ENCODE measurements around the gene AHRR.
"Not testable (repeated sequence)": the region's sequence is repeated elsewhere in the genome, so short reads cannot be mapped to it uniquely, and the experiment has no call there.

AHRR gene

GRCh38 chr5:321230-321725, at the start of gene AHRR:
AHRR (plus strand) TSS chr5:321714; CDS start chr5:343903, 22,189 bp downstream.
- DNase-seq (ENCODE audit: extremely low spot score) = peak; percentile 86
- ChIA-PET CTCF (interaction anchor here (0.5 to 1.8 kb wide), 4 partner anchors 8 to 293 kb away, joined by 3 to 4 read pairs (median 4); no protein-coding TSS in a partner anchor), POLR2A (interaction anchor here (0.6 to 1.4 kb wide), 10 partner anchors 9 to 119 kb away, joined by 3 to 16 read pairs (median 3); no protein-coding TSS in a partner anchor)
- TF ChIP-seq ZNF384 (IDR thresholded peaks at IDR 0.05) (no peak), LEF1 (IDR thresholded peaks at IDR 0.05; ENCODE audit: borderline replicate concordance) (no peak), FOXA1 (IDR thresholded peaks at IDR 0.05) (no peak), TARDBP (IDR thresholded peaks at IDR 0.05) (no peak), L3MBTL2 (conservative IDR thresholded peaks at IDR 0.05) (no peak), ELF4 (IDR thresholded peaks at IDR 0.05) (no peak), ARNT (IDR thresholded peaks at IDR 0.05) (no peak), FOXK2 (IDR thresholded peaks at IDR 0.05) (no peak), PKNOX1 (IDR thresholded peaks at IDR 0.05) (no peak), BHLHE40 (IDR thresholded peaks at IDR 0.05; ENCODE audit: borderline replicate concordance) (no peak), SP1 (IDR thresholded peaks at IDR 0.05) (no peak)

GRCh38 chr5:271828-272167, 49.7 kb upstream of the AHRR start:
- not testable (repeated sequence) for DNase-seq (ENCODE audit: extremely low spot score)

GRCh38 chr5:273091-273490, 48.4 kb upstream of the AHRR start:
- CTCF ChIA-PET; DNase-seq (ENCODE audit: extremely low spot score): not testable (repeated sequence)
- POLR2A ChIA-PET = interaction anchor here (0.7 kb wide), 1 partner anchor 54 kb away, joined by 3 read pairs; no protein-coding TSS in a partner anchor

More at GRCh38 chr5:271828-272167, 49.7 kb upstream of the AHRR start:
- ChIA-PET POLR2A (interaction anchor here (0.9 to 1.2 kb wide), 3 partner anchors 12 to 83 kb away, joined by 3 to 4 read pairs (median 3); no protein-coding TSS in a partner anchor), CTCF (interaction anchor here (0.7 kb wide), 1 partner anchor 190 kb away, joined by 3 read pairs; no protein-coding TSS in a partner anchor)

GRCh38 chr5:273491-273890, 48.0 kb upstream of the AHRR start:
- DNase-seq (ENCODE audit: extremely low spot score); CTCF ChIA-PET: not testable (repeated sequence)
- POLR2A ChIA-PET = interaction anchor here (0.7 kb wide), 1 partner anchor 55 kb away, joined by 3 read pairs; no protein-coding TSS in a partner anchor

- POLR2A ChIA-PET; CTCF ChIA-PET; DNase-seq (ENCODE audit: extremely low spot score): not testable (repeated sequence)
Measured at GRCh38 chr5:274346-274745, 47.2 kb upstream of the AHRR start.

- DNase-seq (ENCODE audit: extremely low spot score) = no peak
- no peak for TF ChIP-seq HDGF (IDR thresholded peaks at IDR 0.05; ENCODE audit: borderline replicate concordance)
- ChIA-PET CTCF (no interaction called here), POLR2A (no interaction called here)
Measured at GRCh38 chr5:278646-279045, 42.9 kb upstream of the AHRR start.

- DNase-seq (ENCODE audit: extremely low spot score); POLR2A ChIA-PET; CTCF ChIA-PET: not testable (repeated sequence)
Measured at GRCh38 chr5:279051-279665, 42.4 kb upstream of the AHRR start.

GRCh38 chr5:285991-286557, 35.4 kb upstream of the AHRR start:
- CTCF ChIA-PET = interaction anchor here (0.9 kb wide), 1 partner anchor 31 kb away, joined by 3 read pairs; no protein-coding TSS in a partner anchor
- no peak for DNase-seq (ENCODE audit: extremely low spot score)
- TF ChIP-seq ARNT (IDR thresholded peaks at IDR 0.05) (no peak), CTBP1 (IDR thresholded peaks at IDR 0.05; ENCODE audit: borderline replicate concordance) (no peak), FOXA1 (IDR thresholded peaks at IDR 0.05) (no peak), ZNF384 (IDR thresholded peaks at IDR 0.05) (no peak), FOXK2 (IDR thresholded peaks at IDR 0.05) (no peak), BHLHE40 (IDR thresholded peaks at IDR 0.05; ENCODE audit: borderline replicate concordance) (no peak), NFRKB (IDR thresholded peaks at IDR 0.05) (no peak), SP1 (IDR thresholded peaks at IDR 0.05) (no peak), TARDBP (IDR thresholded peaks at IDR 0.05) (no peak), PKNOX1 (IDR thresholded peaks at IDR 0.05) (no peak), HDGF (IDR thresholded peaks at IDR 0.05; ENCODE audit: borderline replicate concordance) (no peak), LEF1 (IDR thresholded peaks at IDR 0.05; ENCODE audit: borderline replicate concordance) (no peak), FOXM1 (IDR thresholded peaks at IDR 0.05; ENCODE audit: borderline replicate concordance) (no peak), ELF4 (IDR thresholded peaks at IDR 0.05) (no peak), L3MBTL2 (conservative IDR thresholded peaks at IDR 0.05) (no peak), SUZ12 (IDR thresholded peaks at IDR 0.05) (no peak)
- POLR2A ChIA-PET = interaction anchor here (3.0 kb wide), 1 partner anchor 15 kb away, joined by 10 read pairs; the partner anchor contains the start of gene PDCD6

- CTCF ChIA-PET; DNase-seq (ENCODE audit: extremely low spot score); POLR2A ChIA-PET: not testable (repeated sequence)
Measured at GRCh38 chr5:290200-290599, 31.3 kb upstream of the AHRR start.

GRCh38 chr5:291345-291744, 30.2 kb upstream of the AHRR start:
- CTCF ChIA-PET; POLR2A ChIA-PET; DNase-seq (ENCODE audit: extremely low spot score): not testable (repeated sequence)

- POLR2A ChIA-PET; DNase-seq (ENCODE audit: extremely low spot score); CTCF ChIA-PET: not testable (repeated sequence)
Measured at GRCh38 chr5:294788-295187, 26.7 kb upstream of the AHRR start.

- POLR2A ChIA-PET = not testable (repeated sequence)
Measured at GRCh38 chr5:296207-296606, 25.3 kb upstream of the AHRR start.

GRCh38 chr5:296954-297353, 24.6 kb upstream of the AHRR start:
- POLR2A ChIA-PET; DNase-seq (ENCODE audit: extremely low spot score); CTCF ChIA-PET: not testable (repeated sequence)

More at GRCh38 chr5:296207-296606, 25.3 kb upstream of the AHRR start:
- DNase-seq (ENCODE audit: extremely low spot score); CTCF ChIA-PET: not testable (repeated sequence)
